Neural progenitor cell (in vitro differentiated cells): ENCODE measurements around the gene PDCD1. TPM values are rescaled to one million over a fixed set of nuclear protein-coding genes. Genes with fewer than 3 reads are reported as not detected.

Experiments
- DNase-seq: peaks from one replicate; pipeline ENCODE4 v3.0.0-alpha.2; 2016; ENCODE audit warnings: low spot score
- H2AFZ ChIP-seq: fragments of 200-600 bp; sonication (generic); replicated peaks from 2 replicates; pipeline ENCODE4 v1.6.1; 2016; ENCODE audit warnings: antibody characterized with exemption
- H3F3A ChIP-seq: fragments of 200-600 bp; sonication (generic); 2 replicates; pipeline ENCODE4 v1.6.1; 2016; ENCODE audit warnings: antibody characterized with exemption, low read depth
- H3K27ac ChIP-seq: fragments of 200-600 bp; sonication (generic); 2 replicates; pipeline ENCODE4 v1.5.1; 2016; ENCODE audit warnings: mild to moderate bottlenecking
- H3K27me3 ChIP-seq: fragments of 200-600 bp; sonication (generic); 2 replicates; pipeline ENCODE4 v1.6.1; 2016; ENCODE audit warnings: mild to moderate bottlenecking, moderate library complexity
- H3K36me3 ChIP-seq: fragments of 200-600 bp; sonication (generic); 2 replicates; pipeline ENCODE4 v1.5.1; 2016
- H3K4me1 ChIP-seq: fragments of 200-600 bp; sonication (generic); 2 replicates; pipeline ENCODE4 v1.6.1; 2016; ENCODE audit warnings: mixed run types
- H3K4me2 ChIP-seq: fragments of 200-600 bp; sonication (generic); 2 replicates; pipeline ENCODE4 v1.6.1; 2016
- H3K4me3 ChIP-seq: fragments of 200-600 bp; sonication (generic); 2 replicates; pipeline ENCODE4 v1.5.1; 2016
- H3K79me2 ChIP-seq: fragments of 200-600 bp; sonication (generic); 2 replicates; pipeline ENCODE4 v1.6.1; 2016; ENCODE audit warnings: low read depth
- H3K9ac ChIP-seq: fragments of 200-600 bp; sonication (generic); 2 replicates; pipeline ENCODE4 v1.6.1; 2016
- H3K9me3 ChIP-seq: fragments of 200-600 bp; sonication (generic); 2 replicates; pipeline ENCODE4 v1.5.1; 2016; ENCODE audit warnings: low read depth
- H4K20me1 ChIP-seq: fragments of 200-600 bp; sonication (generic); 2 replicates; pipeline ENCODE4 v1.6.1; 2016; ENCODE audit warnings: low read depth
- H3K27ac Mint-ChIP-seq: 3 replicates; pipeline ENCODE4 v1.8.0; 2021; ENCODE audit warnings: mixed read lengths
- H3K27me3 Mint-ChIP-seq: 2 replicates; pipeline ENCODE4 v1.8.0; 2022; ENCODE audit warnings: low read depth, mild to moderate bottlenecking, inconsistent platforms, moderate library complexity, mixed read lengths; ENCODE audit not compliant: insufficient read depth
- H3K36me3 Mint-ChIP-seq: 3 replicates; pipeline ENCODE4 v1.8.0; 2021; ENCODE audit warnings: mixed read lengths
- H3K4me1 Mint-ChIP-seq: 3 replicates; pipeline ENCODE4 v1.8.0; 2021; ENCODE audit warnings: mixed read lengths
- H3K4me3 Mint-ChIP-seq: 3 replicates; pipeline ENCODE4 v1.8.0; 2021; ENCODE audit warnings: mild to moderate bottlenecking, moderate library complexity, mixed read lengths
- H3K9me3 Mint-ChIP-seq: 3 replicates; pipeline ENCODE4 v1.8.0; 2020; ENCODE audit warnings: mixed read lengths
- CTCF ChIP-seq: fragments of 200-600 bp; sonication (generic); IDR thresholded peaks from 2 replicates; pipeline ENCODE4 v1.5.1; 2017; ENCODE audit warnings: antibody characterized with exemption, mild to moderate bottlenecking
- EZH2 ChIP-seq: fragments of 200-600 bp; sonication (generic); IDR thresholded peaks from 2 replicates; pipeline ENCODE4 v1.6.1; 2017; ENCODE audit warnings: antibody characterized with exemption, mild to moderate bottlenecking, moderate library complexity
- EZH2phosphoT487 ChIP-seq: fragments of 200-600 bp; sonication (generic); IDR thresholded peaks from 2 replicates; pipeline ENCODE4 v1.6.1; 2017; ENCODE audit warnings: antibody characterized with exemption
- total RNA-seq: library from RNA; depleted of rRNA; stranded (reverse); fragments of >200 nt; gene quantifications from 2 replicates; pipeline ENCODE4 v1.2.3, GENCODE V29; 2015; ENCODE audit warnings: low replicate concordance

PDCD1 gene
- total RNA-seq, 1 donor from 2014 or later: not detected

DNA sequence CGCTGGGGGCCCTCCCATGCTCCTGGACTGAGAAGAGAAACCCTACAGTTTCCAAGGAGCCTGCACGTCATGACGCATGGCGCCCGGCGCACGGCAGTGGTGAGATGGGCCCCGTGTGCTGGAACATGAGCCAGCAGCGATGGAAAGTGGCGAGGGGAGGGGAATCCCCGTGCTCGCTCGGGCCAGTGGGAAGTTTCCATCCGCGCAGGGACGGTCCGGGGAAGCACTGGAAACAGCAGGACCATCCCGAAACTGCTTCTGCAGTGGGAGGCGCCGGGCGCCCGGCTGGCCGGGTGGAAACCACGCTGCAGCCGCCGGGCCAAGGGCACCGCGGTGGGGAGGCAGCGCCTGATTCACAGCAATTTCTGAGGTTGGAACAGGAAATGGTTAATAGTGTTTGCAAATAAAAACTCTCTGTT, 4.9 kb upstream of the PDCD1 start:
- H3K4me1 ChIP-seq: no peaks in the 10 kb centered on the region
- no peak for DNase-seq
- Mint-ChIP-seq H3K4me3 (no peak overlapping the region), H3K27me3 (peaks cover 24% of the 10 kb centered on the region), H3K27ac (no peak overlapping the region), H3K9me3 (peaks cover 7% of the 10 kb centered on the region), H3K4me1 (peaks cover 29% of the 10 kb centered on the region), H3K36me3 (no peaks in the 10 kb centered on the region)
- H3K79me2 ChIP-seq: no peaks in the 10 kb centered on the region
- H3K9ac ChIP-seq: no peak overlapping the region
- TF ChIP-seq EZH2phosphoT487 (no peak), EZH2 (no peak), CTCF (no peak)
- H4K20me1 ChIP-seq: peaks cover 12% of the 10 kb centered on the region
- H3K4me3 ChIP-seq: no peak overlapping the region
- H3K9me3 ChIP-seq: no peaks in the 10 kb centered on the region
- peaks cover 29% of the 10 kb centered on the region for H3F3A ChIP-seq
- no peak overlapping the region for H2AFZ ChIP-seq
- no peak overlapping the region for H3K4me2 ChIP-seq
- no peaks in the 10 kb centered on the region for H3K27me3 ChIP-seq
- no peaks in the 10 kb centered on the region for H3K36me3 ChIP-seq
- H3K27ac ChIP-seq: no peak overlapping the region

DNA sequence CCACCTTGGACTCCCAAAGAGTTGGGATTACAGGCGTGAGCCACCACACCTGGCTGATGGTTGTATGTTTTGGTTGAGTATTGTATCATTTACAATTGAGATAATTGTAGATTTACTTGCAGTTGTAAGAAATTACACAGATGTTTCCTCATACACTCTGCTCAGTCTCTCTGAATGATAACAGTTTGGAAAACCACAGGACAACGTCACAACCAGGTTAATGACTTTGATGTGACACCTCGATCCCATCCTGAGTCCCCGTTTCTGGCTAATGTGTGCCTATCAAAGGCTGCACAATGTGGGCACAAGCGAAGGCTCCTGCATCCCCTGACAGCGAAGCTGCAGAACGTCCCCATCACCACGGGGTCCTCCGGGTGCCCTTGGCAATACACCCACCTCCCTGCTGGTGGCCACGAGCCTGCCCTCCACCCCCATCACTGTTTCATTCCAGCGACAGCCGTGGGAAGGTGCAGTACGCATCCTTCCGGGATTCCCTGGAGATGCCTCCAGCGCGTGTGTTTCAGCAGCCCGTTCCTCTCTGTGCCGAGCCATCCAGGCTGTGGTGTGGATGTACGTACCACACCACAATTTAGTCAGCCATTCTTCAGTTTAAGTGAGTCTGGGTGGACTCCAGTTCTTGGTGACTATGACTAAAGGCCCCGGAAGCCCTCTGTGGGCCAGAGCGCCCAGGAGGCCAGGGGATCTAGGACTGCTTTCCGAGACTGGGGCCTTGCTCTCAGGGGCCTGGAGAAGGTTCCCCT, 4.3 kb upstream of the PDCD1 start:
- H3K4me3 ChIP-seq: no peak overlapping the region
- H3K4me2 ChIP-seq: no peak overlapping the region
- peaks cover 24% of the 10 kb centered on the region for H3K4me1 Mint-ChIP-seq
- no peak overlapping the region for H3K27ac Mint-ChIP-seq
- H3K36me3 ChIP-seq: no peaks in the 10 kb centered on the region
- no peaks in the 10 kb centered on the region for H3K4me1 ChIP-seq
- no peaks in the 10 kb centered on the region for H3K36me3 Mint-ChIP-seq
- H3K9me3 ChIP-seq: no peaks in the 10 kb centered on the region
- peaks cover 7% of the 10 kb centered on the region for H3K9me3 Mint-ChIP-seq
- H4K20me1 ChIP-seq: peaks cover 12% of the 10 kb centered on the region
- H2AFZ ChIP-seq: no peak overlapping the region
- no peaks in the 10 kb centered on the region for H3K27me3 ChIP-seq
- H3K27ac ChIP-seq: no peak overlapping the region
- DNase-seq: no peak
- H3K9ac ChIP-seq: no peak overlapping the region
- no peak overlapping the region for H3K4me3 Mint-ChIP-seq
- peaks cover 24% of the 10 kb centered on the region for H3K27me3 Mint-ChIP-seq
- H3F3A ChIP-seq: peaks cover 29% of the 10 kb centered on the region
- no peaks in the 10 kb centered on the region for H3K79me2 ChIP-seq
- TF ChIP-seq CTCF (no peak), EZH2phosphoT487 (no peak), EZH2 (no peak)

GRCh38 chr2:241862093-241862492, 3.4 kb upstream of the PDCD1 start:
- Mint-ChIP-seq H3K4me1 (peaks cover 24% of the 10 kb centered on the region), H3K27me3 (peaks cover 24% of the 10 kb centered on the region), H3K9me3 (peaks cover 7% of the 10 kb centered on the region), H3K4me3 (no peak overlapping the region), H3K27ac (no peak overlapping the region), H3K36me3 (no peaks in the 10 kb centered on the region)
- no peak overlapping the region for H3K9ac ChIP-seq
- H3K27me3 ChIP-seq: no peaks in the 10 kb centered on the region
- H3F3A ChIP-seq: peaks cover 29% of the 10 kb centered on the region
- peaks cover 12% of the 10 kb centered on the region for H4K20me1 ChIP-seq
- H3K4me1 ChIP-seq: no peaks in the 10 kb centered on the region
- H2AFZ ChIP-seq: no peak overlapping the region
- H3K4me2 ChIP-seq: no peak overlapping the region
- no peak overlapping the region for H3K27ac ChIP-seq
- H3K4me3 ChIP-seq: no peak overlapping the region
- no peaks in the 10 kb centered on the region for H3K79me2 ChIP-seq
- no peaks in the 10 kb centered on the region for H3K9me3 ChIP-seq
- TF ChIP-seq EZH2phosphoT487: no peak
- TF ChIP-seq EZH2: no peak
- TF ChIP-seq CTCF: no peak
- DNase-seq: no peak
- H3K36me3 ChIP-seq: no peaks in the 10 kb centered on the region
